Central memory CD8-positive, alpha-beta T cell (primary cell): Measurements from ENCODE around the gene METRN.
"Not testable (repeated sequence)": the region's sequence is repeated elsewhere in the genome, so short reads cannot be mapped to it uniquely, and the experiment has no call there.

Source experiments
- ATAC-seq: fragments of 150-1000 bp; cut with Tn5 transposase; replicated peaks from 2 replicates; pipeline ENCODE4 v1.10.0; 2022; ENCODE audit warnings: mild to moderate bottlenecking, moderate FRiP score, moderate number of reproducible peaks; ENCODE audit not compliant: poor library complexity, severe bottlenecking; ENCODE audit errors: extremely low read depth
- DNase-seq, 2 donors: peaks; one replicate each; pipeline ENCODE4 v3.0.0; 2021; ENCODE audit warnings: low spot score in 2 of 2
- H3K27ac Mint-ChIP-seq: one replicate; pipeline ENCODE4 v1.8.0; 2022; ENCODE audit warnings: low read depth, mild to moderate bottlenecking, moderate library complexity, mixed read lengths
- H3K27me3 Mint-ChIP-seq: one replicate; pipeline ENCODE4 v1.8.0; 2022; ENCODE audit warnings: mixed read lengths
- H3K36me3 Mint-ChIP-seq: one replicate; pipeline ENCODE4 v1.8.0; 2022; ENCODE audit warnings: mild to moderate bottlenecking, moderate library complexity, mixed read lengths; ENCODE audit not compliant: insufficient read depth
- H3K4me1 Mint-ChIP-seq: one replicate; pipeline ENCODE4 v1.8.0; 2022; ENCODE audit warnings: mixed read lengths
- H3K4me3 Mint-ChIP-seq: one replicate; pipeline ENCODE4 v1.8.0; 2022; ENCODE audit warnings: mild to moderate bottlenecking, moderate library complexity, mixed read lengths
- H3K9me3 Mint-ChIP-seq: one replicate; pipeline ENCODE4 v1.8.0; 2022; ENCODE audit warnings: mixed read lengths

The METRN gene

GRCh38 chr16:736936-737481 is 22.1 kb downstream of the METRN start:
- ATAC-seq (no peak), DNase-seq (no peak)
- H3K27ac Mint-ChIP-seq: no peak overlapping the region
- no peak overlapping the region for H3K4me3 Mint-ChIP-seq
- peaks cover 37% of the 10 kb centered on the region for H3K36me3 Mint-ChIP-seq
- no peaks in the 10 kb centered on the region for H3K27me3 Mint-ChIP-seq
- peaks cover 6% of the 10 kb centered on the region for H3K4me1 Mint-ChIP-seq
- no peaks in the 10 kb centered on the region for H3K9me3 Mint-ChIP-seq

GRCh38 chr16:739560-740458 is 24.9 kb downstream of the METRN start:
- Mint-ChIP-seq H3K4me3 (peak overlapping the region; percentile 69), H3K27me3 (no peaks in the 10 kb centered on the region), H3K4me1 (peaks cover 6% of the 10 kb centered on the region), H3K36me3 (peaks cover 31% of the 10 kb centered on the region), H3K9me3 (no peaks in the 10 kb centered on the region), H3K27ac (no peak overlapping the region)
- DNase-seq (no peak), ATAC-seq (no peak)

GRCh38 chr16:740459-740763 is 25.5 kb downstream of the METRN start:
- Mint-ChIP-seq H3K27ac (no peak overlapping the region), H3K4me3 (peak overlapping the region; percentile 69)
- peak; percentile 21 for ATAC-seq

GRCh38 chr16:740764-741505 is 26.0 kb downstream of the METRN start, which contains the start of gene CIAO3:
CIAO3 (minus strand) TSS chr16:740997; CDS start chr16:740985, 12 bp downstream.
- Mint-ChIP-seq H3K9me3 (no peaks in the 10 kb centered on the region), H3K4me3 (peak within 1 kb of the TSS; percentile 69), H3K36me3 (peaks cover 27% of the 10 kb centered on the region), H3K4me1 (no peaks in the 10 kb centered on the region), H3K27me3 (no peaks in the 10 kb centered on the region), H3K27ac (no peak within 1 kb of the TSS)
- ATAC-seq (peak; percentile 85), DNase-seq (peak; percentile 88 to 97)

More at GRCh38 chr16:740459-740763, 25.5 kb downstream of the METRN start:
- Mint-ChIP-seq H3K36me3 (peaks cover 31% of the 10 kb centered on the region), H3K9me3 (no peaks in the 10 kb centered on the region), H3K4me1 (peaks cover 1% of the 10 kb centered on the region), H3K27me3 (no peaks in the 10 kb centered on the region)
- no peak for DNase-seq

- Mint-ChIP-seq H3K4me1 (no peaks in the 10 kb centered on the region), H3K27ac (no peak overlapping the region)
Observed at GRCh38 chr16:741986-742629, 27.2 kb downstream of the METRN start.

GRCh38 chr16:742894-743293 is 28.0 kb downstream of the METRN start:
- not testable (repeated sequence) for DNase-seq, ATAC-seq, H3K9me3 Mint-ChIP-seq, H3K4me3 Mint-ChIP-seq, H3K27me3 Mint-ChIP-seq, H3K27ac Mint-ChIP-seq, H3K4me1 Mint-ChIP-seq
- H3K36me3 Mint-ChIP-seq: peaks cover 13% of the 10 kb centered on the region

More at GRCh38 chr16:741986-742629, 27.2 kb downstream of the METRN start:
- H3K9me3 Mint-ChIP-seq: no peaks in the 10 kb centered on the region
- peak overlapping the region; percentile 69 for H3K4me3 Mint-ChIP-seq
- no peaks in the 10 kb centered on the region for H3K27me3 Mint-ChIP-seq
- peaks cover 18% of the 10 kb centered on the region for H3K36me3 Mint-ChIP-seq
- no peak for ATAC-seq
- no peak for DNase-seq

GRCh38 chr16:743794-744500 is 29.0 kb downstream of the METRN start:
- Mint-ChIP-seq H3K27ac (no peak overlapping the region), H3K27me3 (no peaks in the 10 kb centered on the region), H3K36me3 (peaks cover 5% of the 10 kb centered on the region), H3K9me3 (no peaks in the 10 kb centered on the region), H3K4me3 (no peak overlapping the region), H3K4me1 (no peaks in the 10 kb centered on the region)
- ATAC-seq (no peak), DNase-seq (no peak)

GRCh38 chr16:745739-746138 is 30.8 kb downstream of the METRN start:
- H3K4me3 Mint-ChIP-seq: no peak overlapping the region
- no peaks in the 10 kb centered on the region for H3K27me3 Mint-ChIP-seq
- no peaks in the 10 kb centered on the region for H3K9me3 Mint-ChIP-seq
- no peaks in the 10 kb centered on the region for H3K4me1 Mint-ChIP-seq
- DNase-seq (no peak), ATAC-seq (no peak)
- H3K27ac Mint-ChIP-seq: no peak overlapping the region
- peaks cover 2% of the 10 kb centered on the region for H3K36me3 Mint-ChIP-seq

- no peak overlapping the region for H3K4me3 Mint-ChIP-seq
- H3K4me1 Mint-ChIP-seq: no peaks in the 10 kb centered on the region
- DNase-seq: no peak
- H3K27me3 Mint-ChIP-seq: no peaks in the 10 kb centered on the region
- no peaks in the 10 kb centered on the region for H3K36me3 Mint-ChIP-seq
- H3K27ac Mint-ChIP-seq: no peak overlapping the region
- H3K9me3 Mint-ChIP-seq: no peaks in the 10 kb centered on the region
- no peak for ATAC-seq
Observed at GRCh38 chr16:746637-747036, 31.7 kb downstream of the METRN start.

- DNase-seq: no peak
- no peak for ATAC-seq
- H3K9me3 Mint-ChIP-seq: no peaks in the 10 kb centered on the region
- H3K27me3 Mint-ChIP-seq: no peaks in the 10 kb centered on the region
- no peaks in the 10 kb centered on the region for H3K36me3 Mint-ChIP-seq
- H3K27ac Mint-ChIP-seq: no peak overlapping the region
- no peak overlapping the region for H3K4me3 Mint-ChIP-seq
- H3K4me1 Mint-ChIP-seq: no peaks in the 10 kb centered on the region
Observed at GRCh38 chr16:747978-748746, 33.2 kb downstream of the METRN start.

- Mint-ChIP-seq H3K4me3 (no peak overlapping the region), H3K4me1 (no peaks in the 10 kb centered on the region), H3K27ac (no peak overlapping the region), H3K27me3 (no peaks in the 10 kb centered on the region), H3K9me3 (no peaks in the 10 kb centered on the region), H3K36me3 (no peaks in the 10 kb centered on the region)
- no peak for ATAC-seq
- no peak for DNase-seq
Observed at GRCh38 chr16:749010-749409, 34.1 kb downstream of the METRN start.
